Measurements from ENCODE around the gene STK24. TPM values are rescaled to one million over a fixed set of nuclear protein-coding genes. Genes with fewer than 3 reads are reported as not detected.
"Not testable (repeated sequence)": the region's sequence is repeated elsewhere in the genome, so short reads cannot be mapped to it uniquely, and the experiment has no call there.

Gene STK24
- total RNA-seq, 4 donors from 2014 or later = 49.8 to 68.9 (median 57.0) TPM

DNA sequence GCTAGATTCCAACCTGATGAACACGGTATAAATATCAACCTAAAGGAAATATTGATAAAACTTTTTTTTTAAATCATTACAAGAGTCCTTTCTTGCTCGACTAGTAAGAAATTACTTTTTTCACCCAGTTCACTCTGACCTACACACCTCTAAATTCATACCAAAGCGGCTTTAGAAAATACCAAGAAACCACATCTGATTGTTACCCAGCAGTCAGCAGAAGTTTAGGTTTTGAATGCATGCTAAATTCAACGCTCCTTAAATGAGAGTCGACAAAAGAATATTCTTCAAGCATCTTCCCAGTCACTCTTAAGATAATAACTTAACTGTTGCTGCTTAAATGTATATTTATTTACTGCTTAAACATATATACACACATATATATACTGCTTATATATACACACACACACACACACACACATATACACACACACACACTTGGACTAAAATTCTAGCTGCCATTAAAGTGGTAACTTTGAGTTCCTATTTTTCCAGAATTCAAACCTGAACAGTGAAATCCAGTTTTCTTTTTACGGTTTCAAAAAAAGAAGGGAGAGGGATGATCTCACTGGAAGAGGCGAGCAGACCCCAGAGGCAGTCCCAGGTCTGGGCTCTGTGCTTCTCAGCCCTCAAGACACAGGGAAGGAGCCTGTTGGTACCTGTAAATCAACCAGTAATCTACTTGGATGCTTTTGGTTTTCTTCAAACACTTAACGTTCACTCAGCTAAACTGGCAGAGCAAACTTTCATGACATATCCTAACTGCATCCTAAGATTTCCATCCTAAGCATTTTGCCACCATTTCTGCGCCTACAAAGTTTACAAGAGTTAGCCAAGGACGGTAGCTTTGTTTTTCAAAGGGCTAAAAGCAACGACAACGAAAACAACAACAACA, 1.7 kb downstream of the STK24 start:
- Histone ChIP-seq H3K27me3 (no peaks in the 10 kb centered on the region), H3K9me3 (no peaks in the 10 kb centered on the region), H3K4me1 (peaks cover 0 to 70% (median 39%) of the 10 kb centered on the region in 4 donors), H3K36me3 (no peaks in the 10 kb centered on the region), H3K4me3 (peak overlapping the region; percentile 52 to 99 (median 84)), H3K27ac (peak overlapping the region; percentile 70 to 98 (median 96))
- DNase-seq (ENCODE audit: low spot score in 2 of 2) = no peak
- TF ChIP-seq POLR2A (IDR thresholded peaks at IDR 0.05) = no peak
- TF ChIP-seq, protein P1, sequence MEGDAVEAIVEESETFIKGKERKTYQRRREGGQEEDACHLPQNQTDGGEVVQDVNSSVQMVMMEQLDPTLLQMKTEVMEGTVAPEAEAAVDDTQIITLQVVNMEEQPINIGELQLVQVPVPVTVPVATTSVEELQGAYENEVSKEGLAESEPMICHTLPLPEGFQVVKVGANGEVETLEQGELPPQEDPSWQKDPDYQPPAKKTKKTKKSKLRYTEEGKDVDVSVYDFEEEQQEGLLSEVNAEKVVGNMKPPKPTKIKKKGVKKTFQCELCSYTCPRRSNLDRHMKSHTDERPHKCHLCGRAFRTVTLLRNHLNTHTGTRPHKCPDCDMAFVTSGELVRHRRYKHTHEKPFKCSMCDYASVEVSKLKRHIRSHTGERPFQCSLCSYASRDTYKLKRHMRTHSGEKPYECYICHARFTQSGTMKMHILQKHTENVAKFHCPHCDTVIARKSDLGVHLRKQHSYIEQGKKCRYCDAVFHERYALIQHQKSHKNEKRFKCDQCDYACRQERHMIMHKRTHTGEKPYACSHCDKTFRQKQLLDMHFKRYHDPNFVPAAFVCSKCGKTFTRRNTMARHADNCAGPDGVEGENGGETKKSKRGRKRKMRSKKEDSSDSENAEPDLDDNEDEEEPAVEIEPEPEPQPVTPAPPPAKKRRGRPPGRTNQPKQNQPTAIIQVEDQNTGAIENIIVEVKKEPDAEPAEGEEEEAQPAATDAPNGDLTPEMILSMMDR (IDR thresholded peaks at IDR 0.05) = no peak
- no peak for TF ChIP-seq EP300 (IDR thresholded peaks at IDR 0.05)
- WGBS, 2 donors = 24 to 28% methylated on average over 12 of the region's 12 CpGs

DNA sequence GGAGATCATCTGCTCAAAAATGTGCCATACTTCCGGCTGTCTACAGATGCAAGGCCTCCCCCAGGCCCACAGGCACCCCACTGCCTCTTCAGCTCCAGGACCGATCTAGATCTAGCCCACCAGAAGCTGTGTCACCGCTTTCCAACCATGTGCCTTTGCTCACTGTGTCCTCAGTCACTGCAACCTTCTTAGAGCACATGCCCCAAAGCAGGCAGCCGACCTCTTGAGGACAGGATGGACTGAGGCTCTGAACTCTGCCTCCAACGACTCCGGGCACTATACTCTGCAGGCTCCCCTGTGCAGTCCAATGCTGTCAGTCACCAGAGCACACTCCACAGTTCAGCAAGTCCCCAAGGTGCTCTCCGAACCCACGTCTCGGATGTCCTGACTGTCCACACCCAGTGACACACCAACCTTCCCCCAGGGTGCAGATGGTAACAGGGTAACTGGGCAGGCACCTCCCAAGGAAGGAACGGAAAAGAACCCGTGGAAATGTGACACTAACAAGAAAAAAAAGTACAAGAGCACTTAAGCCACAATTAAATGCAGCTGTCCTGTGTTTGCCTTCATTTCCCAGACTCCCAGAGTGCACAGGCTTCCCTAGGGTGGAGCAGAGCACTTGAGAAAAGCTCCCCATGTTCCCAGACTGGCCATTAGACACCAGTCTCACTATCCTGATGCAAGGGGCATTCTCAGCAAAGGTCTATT, 4.8 kb downstream of the STK24 start:
- TF ChIP-seq EP300 (IDR thresholded peaks at IDR 0.05) (peak in 1 of 2 donors; percentile 18), POLR2A (IDR thresholded peaks at IDR 0.05) (no peak)
- Histone ChIP-seq H3K36me3 (no peaks in the 10 kb centered on the region), H3K27ac (peak overlapping the region in 3 of 4 donors; percentile 55 to 72 (median 67)), H3K4me1 (peaks cover 0 to 64% (median 41%) of the 10 kb centered on the region in 4 donors), H3K9me3 (no peaks in the 10 kb centered on the region), H3K27me3 (no peaks in the 10 kb centered on the region), H3K4me3 (no peak overlapping the region)
- no peak for DNase-seq (ENCODE audit: low spot score in 2 of 2)
- 66 to 68% methylated on average over 11 of the region's 11 CpGs for WGBS, 2 donors

DNA sequence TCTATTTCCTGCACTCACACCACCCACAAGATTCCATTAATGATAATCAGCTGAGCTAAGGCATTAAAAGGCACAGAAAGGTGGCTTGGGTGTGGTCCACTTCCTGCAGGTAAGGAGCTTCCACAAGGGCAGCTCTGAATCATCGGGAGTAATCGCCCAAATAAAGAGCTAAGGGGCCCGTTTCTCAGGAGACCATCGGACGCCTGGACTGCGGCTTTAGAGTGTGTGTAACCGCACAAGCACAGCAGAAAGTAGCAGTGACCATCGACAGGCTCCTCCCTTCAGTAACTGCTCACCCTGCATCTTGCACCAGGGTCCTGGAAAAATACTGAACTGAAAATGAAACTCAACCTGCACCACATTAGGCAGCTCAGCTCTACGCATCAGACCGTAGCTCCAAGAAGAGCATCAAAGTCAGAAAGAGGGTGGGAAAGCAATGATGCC, 6.0 kb downstream of the STK24 start:
- H3K4me3 ChIP-seq = peak overlapping the region in 3 of 4 donors; percentile 8 to 29 (median 17)
- peaks cover 0 to 75% (median 50%) of the 10 kb centered on the region in 4 donors for H3K4me1 ChIP-seq
- H3K27ac ChIP-seq = peak overlapping the region; percentile 33 to 72 (median 61)
- DNase-seq (ENCODE audit: low spot score in 2 of 2) = no peak
- WGBS, 2 donors = 60 to 74% methylated on average over 10 of the region's 10 CpGs
- no peaks in the 10 kb centered on the region for H3K9me3 ChIP-seq
- H3K36me3 ChIP-seq = no peaks in the 10 kb centered on the region
- H3K27me3 ChIP-seq = no peaks in the 10 kb centered on the region
- TF ChIP-seq EP300 (IDR thresholded peaks at IDR 0.05) (no peak), POLR2A (IDR thresholded peaks at IDR 0.05) (no peak)
- TF ChIP-seq, protein P1 (IDR thresholded peaks at IDR 0.05) = no peak

DNA sequence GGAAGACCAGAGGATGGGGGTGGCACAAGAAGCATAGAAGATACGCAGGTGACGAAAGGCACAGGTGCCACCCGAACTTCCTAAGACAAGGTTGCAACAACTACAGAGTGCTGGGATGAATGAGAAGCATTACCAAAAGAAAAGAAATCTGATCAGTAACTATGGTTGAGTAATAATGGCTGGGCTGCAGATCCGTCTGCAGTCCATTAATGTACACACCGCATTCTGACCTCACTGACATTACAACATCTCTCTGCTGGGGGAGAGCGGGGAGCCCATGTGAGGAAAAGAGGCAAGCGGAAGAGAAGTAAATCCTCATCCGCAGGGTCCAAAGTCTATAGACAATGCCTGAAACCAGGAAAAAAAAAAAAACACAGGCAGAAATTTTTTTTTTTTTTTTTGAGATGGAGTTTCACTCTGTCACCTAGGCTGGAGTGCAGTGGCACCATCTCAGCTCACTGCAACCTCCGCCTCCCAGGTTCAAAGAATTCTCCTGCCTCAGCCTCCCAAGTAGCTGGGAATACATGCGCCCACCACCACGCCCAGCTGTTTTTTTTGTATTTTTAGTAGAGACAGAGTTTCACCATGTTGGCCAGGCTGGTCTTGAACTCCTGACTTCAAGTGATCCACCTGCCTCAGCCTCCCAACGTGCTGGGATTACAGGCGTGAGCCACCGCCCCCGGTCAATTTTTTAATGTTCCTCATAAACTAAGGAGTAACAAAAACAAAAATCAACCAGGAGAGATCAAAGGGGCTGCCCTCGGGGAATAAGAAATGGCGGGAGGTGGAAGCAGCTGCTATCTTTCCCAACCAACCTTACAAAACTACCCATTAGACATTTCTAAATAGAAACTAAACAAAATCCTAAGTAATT, 7.2 kb downstream of the STK24 start:
- peak; percentile 52 to 57 for DNase-seq (ENCODE audit: low spot score in 2 of 2)
- peaks cover 0 to 79% (median 56%) of the 10 kb centered on the region in 4 donors for H3K4me1 ChIP-seq
- H3K36me3 ChIP-seq, H3K9me3 ChIP-seq, H3K27me3 ChIP-seq, H3K4me3 ChIP-seq: not testable (repeated sequence)
- WGBS, 2 donors = 81 to 83% methylated on average over 17 of the region's 17 CpGs
- H3K27ac ChIP-seq = peak overlapping the region in 3 of 4 donors; percentile 55 to 72 (median 67)
- peak in 1 of 2 donors; percentile 18 for TF ChIP-seq EP300 (IDR thresholded peaks at IDR 0.05)

DNA sequence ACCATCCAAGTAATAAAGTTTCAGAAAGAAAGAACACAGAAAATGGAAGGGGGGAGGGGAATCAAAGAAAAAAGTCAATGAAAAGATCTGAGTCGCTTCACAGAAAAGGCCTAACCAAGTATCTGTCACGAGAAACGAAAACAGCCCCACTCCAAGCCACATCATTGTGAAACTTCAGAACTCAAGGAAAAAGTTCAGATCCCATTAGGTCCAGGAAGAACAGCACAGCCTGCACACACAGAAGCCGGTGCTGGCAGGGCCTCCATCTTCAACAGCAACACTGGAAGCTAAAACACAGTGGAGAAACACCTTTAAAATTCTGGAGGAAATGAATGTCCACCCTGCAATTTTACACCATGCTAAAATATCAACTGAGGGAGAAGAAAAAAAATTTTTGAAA, 8.0 kb downstream of the STK24 start:
- Histone ChIP-seq H3K4me3 (no peak overlapping the region), H3K9me3 (no peaks in the 10 kb centered on the region), H3K4me1 (peaks cover 0 to 79% (median 59%) of the 10 kb centered on the region in 4 donors), H3K36me3 (no peaks in the 10 kb centered on the region), H3K27ac (no peak overlapping the region), H3K27me3 (no peaks in the 10 kb centered on the region)
- WGBS, 2 donors = 93% methylated on average over 4 of the region's 4 CpGs
- DNase-seq (ENCODE audit: low spot score in 2 of 2) = no peak
- TF ChIP-seq, protein P1 (IDR thresholded peaks at IDR 0.05) = no peak
- TF ChIP-seq EP300 (IDR thresholded peaks at IDR 0.05) (no peak), POLR2A (IDR thresholded peaks at IDR 0.05) (no peak)

All from tibial nerve (tissue), 4 donors.